WERI-Rb-1 (cell line): ENCODE data around the gene PAPPA.

Source experiments
- DNase-seq: peaks from one replicate; pipeline ENCODE4 v3.0.0-alpha.2; 2020
- H3K27ac ChIP-seq: fragments of 250-450 bp; sonication (Bioruptor Pico); 2 replicates; pipeline ENCODE4 v1.5.1; 2020; ENCODE audit warnings: mild to moderate bottlenecking, moderate library complexity
- H3K27me3 ChIP-seq: fragments of 250-450 bp; sonication (Bioruptor Pico); 2 replicates; pipeline ENCODE4 v1.5.1; 2021; ENCODE audit warnings: mild to moderate bottlenecking, low read depth, moderate library complexity; ENCODE audit not compliant: insufficient read depth, severe bottlenecking
- H3K36me3 ChIP-seq: fragments of 250-450 bp; sonication (Bioruptor Pico); 2 replicates; pipeline ENCODE4 v1.5.1; 2020; ENCODE audit warnings: mild to moderate bottlenecking, moderate library complexity
- H3K4me3 ChIP-seq: 2 replicates; pipeline ENCODE4 v1.5.1; 2011; ENCODE audit warnings: low read depth, mild to moderate bottlenecking, control low read depth, low read length
- H3K9me3 ChIP-seq: fragments of 250-450 bp; sonication (Bioruptor Pico); 2 replicates; pipeline ENCODE4 v1.5.1; 2021; ENCODE audit warnings: mild to moderate bottlenecking, moderate library complexity; ENCODE audit not compliant: severe bottlenecking
- TF ChIP-seq, protein P1 (sequence below): IDR thresholded peaks from 2 replicates; pipeline ENCODE4 v1.5.1; 2011; ENCODE audit warnings: low read depth, mild to moderate bottlenecking, control low read depth, inconsistent platforms, low read length

PAPPA gene

GRCh38 chr9:116152941-116153764 lies 438 bp upstream of the PAPPA start:
- DNase-seq = no peak
- Histone ChIP-seq H3K27me3 (peaks cover 10% of the 10 kb centered on the region), H3K9me3 (no peaks in the 10 kb centered on the region), H3K27ac (no peak overlapping the region), H3K4me3 (peak overlapping the region; percentile 65), H3K36me3 (no peaks in the 10 kb centered on the region)
- TF ChIP-seq, protein P1, sequence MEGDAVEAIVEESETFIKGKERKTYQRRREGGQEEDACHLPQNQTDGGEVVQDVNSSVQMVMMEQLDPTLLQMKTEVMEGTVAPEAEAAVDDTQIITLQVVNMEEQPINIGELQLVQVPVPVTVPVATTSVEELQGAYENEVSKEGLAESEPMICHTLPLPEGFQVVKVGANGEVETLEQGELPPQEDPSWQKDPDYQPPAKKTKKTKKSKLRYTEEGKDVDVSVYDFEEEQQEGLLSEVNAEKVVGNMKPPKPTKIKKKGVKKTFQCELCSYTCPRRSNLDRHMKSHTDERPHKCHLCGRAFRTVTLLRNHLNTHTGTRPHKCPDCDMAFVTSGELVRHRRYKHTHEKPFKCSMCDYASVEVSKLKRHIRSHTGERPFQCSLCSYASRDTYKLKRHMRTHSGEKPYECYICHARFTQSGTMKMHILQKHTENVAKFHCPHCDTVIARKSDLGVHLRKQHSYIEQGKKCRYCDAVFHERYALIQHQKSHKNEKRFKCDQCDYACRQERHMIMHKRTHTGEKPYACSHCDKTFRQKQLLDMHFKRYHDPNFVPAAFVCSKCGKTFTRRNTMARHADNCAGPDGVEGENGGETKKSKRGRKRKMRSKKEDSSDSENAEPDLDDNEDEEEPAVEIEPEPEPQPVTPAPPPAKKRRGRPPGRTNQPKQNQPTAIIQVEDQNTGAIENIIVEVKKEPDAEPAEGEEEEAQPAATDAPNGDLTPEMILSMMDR = no peak

GRCh38 chr9:116154334-116154975 lies 864 bp downstream of the PAPPA start:
- Histone ChIP-seq H3K27ac (no peak overlapping the region), H3K9me3 (no peaks in the 10 kb centered on the region), H3K36me3 (no peaks in the 10 kb centered on the region), H3K27me3 (peaks cover 10% of the 10 kb centered on the region), H3K4me3 (peak overlapping the region; percentile 47)
- DNase-seq = peak; percentile 56
- TF ChIP-seq, protein P1 = 0 out of 2 replicates have a peak, but pooled peaks have one; percentile 8

GRCh38 chr9:116154976-116155697 lies 1.5 kb downstream of the PAPPA start:
- Histone ChIP-seq H3K36me3 (no peaks in the 10 kb centered on the region), H3K27ac (no peak overlapping the region), H3K27me3 (peaks cover 10% of the 10 kb centered on the region), H3K4me3 (no peak overlapping the region), H3K9me3 (no peaks in the 10 kb centered on the region)
- TF ChIP-seq, protein P1 = no peak
- no peak for DNase-seq

DNA sequence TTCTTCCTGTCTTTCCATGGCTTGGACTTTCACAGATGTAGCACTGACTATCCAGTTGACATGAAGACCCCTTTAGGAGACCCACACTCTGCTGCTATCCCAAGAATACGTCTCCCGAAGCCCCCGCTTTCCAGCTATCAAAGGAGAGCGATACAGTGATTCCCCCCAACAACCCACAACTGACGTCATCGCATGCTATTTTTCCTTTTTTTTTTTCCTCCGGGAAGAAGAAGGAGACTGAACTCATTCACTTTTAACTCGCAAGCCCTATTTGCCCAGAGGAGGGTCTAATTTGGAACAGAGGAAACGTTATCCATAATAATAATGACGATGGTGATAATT lies 2.1 kb downstream of the PAPPA start:
- Histone ChIP-seq H3K27ac (no peak overlapping the region), H3K4me3 (no peak overlapping the region), H3K9me3 (no peaks in the 10 kb centered on the region), H3K27me3 (peaks cover 10% of the 10 kb centered on the region), H3K36me3 (no peaks in the 10 kb centered on the region)
- no peak for DNase-seq
- TF ChIP-seq, protein P1 = no peak

GRCh38 chr9:116156621-116157314 lies 3.2 kb downstream of the PAPPA start:
- TF ChIP-seq, protein P1 = no peak
- Histone ChIP-seq H3K36me3 (no peaks in the 10 kb centered on the region), H3K9me3 (no peaks in the 10 kb centered on the region), H3K27me3 (peaks cover 10% of the 10 kb centered on the region), H3K27ac (no peak overlapping the region), H3K4me3 (no peak overlapping the region)
- peak; percentile 28 for DNase-seq
